ENCODE data around the gene POLK. TPM values are rescaled to one million over a fixed set of nuclear protein-coding genes. Genes with fewer than 3 reads are reported as not detected.
"Not testable (repeated sequence)": the region's sequence is repeated elsewhere in the genome, so short reads cannot be mapped to it uniquely, and the experiment has no call there.

POLK gene
- total and polyA plus RNA-seq, 2 experiments from 2014 or later, result 22.2 to 25.7 TPM

DNA sequence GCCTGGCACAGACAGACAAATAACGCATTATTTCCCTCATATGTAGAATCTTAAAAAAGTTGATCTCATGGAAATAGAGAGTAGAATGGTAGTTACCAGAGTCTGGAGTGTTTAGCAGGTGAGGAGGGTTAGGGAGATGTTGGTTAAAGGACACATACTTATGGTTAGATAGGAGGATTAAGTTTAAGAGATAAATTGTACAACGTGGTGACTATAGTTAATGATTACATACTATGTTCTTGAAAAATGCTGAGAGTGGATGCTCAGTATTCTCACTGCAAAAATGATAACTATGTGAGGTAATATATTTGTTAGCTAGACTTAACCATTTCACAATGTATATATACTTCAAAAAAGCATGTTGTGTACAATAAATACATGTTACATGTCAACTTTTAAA is 38.2 kb upstream of the POLK start:
- H3K36me3 ChIP-seq (ENCODE audit: low read depth), result no peaks in the 10 kb centered on the region; the same call in 1 of the 2 replicates

DNA sequence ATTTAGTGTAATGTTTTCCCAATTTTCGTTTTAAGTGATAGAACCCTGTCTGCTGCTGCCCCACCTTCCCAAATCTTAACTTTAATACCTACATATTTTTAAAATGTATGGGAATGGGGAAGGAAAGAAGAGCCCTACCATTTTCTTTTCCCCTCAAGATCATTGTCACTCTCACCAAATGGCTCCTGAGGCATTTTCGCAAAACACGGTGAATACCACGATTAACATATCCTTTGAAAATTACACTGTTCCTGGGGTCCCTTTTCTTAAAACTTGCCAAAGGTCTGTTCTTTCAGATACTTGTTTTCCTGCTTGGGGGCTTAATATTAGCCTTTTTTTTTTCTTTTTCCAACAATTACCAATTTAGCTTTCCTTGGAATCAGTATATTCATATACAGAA is 36.3 kb upstream of the POLK start:
- Histone ChIP-seq H3K9me3 (ENCODE audit: low read depth) (no peaks in the 10 kb centered on the region), H3K36me3 (ENCODE audit: low read depth) (no peaks in the 10 kb centered on the region; the same call in 1 of the 2 replicates), H3K4me3 (no peak overlapping the region), H3K79me2 (ENCODE audit: insufficient read depth) (peaks cover 96% of the 10 kb centered on the region), H4K20me1 (ENCODE audit: insufficient read depth) (peaks cover 11% of the 10 kb centered on the region; the same call in 1 of the 2 replicates), H2AFZ (no peak overlapping the region), H3K9ac (no peak overlapping the region), H3K9me2 (ENCODE audit: insufficient read depth) (no peaks in the 10 kb centered on the region), H3K27me3 (replicated peaks; ENCODE audit: insufficient read depth) (no peaks in the 10 kb centered on the region), H3K27ac (no peak overlapping the region), H3K4me1 (ENCODE audit: insufficient read depth) (no peaks in the 10 kb centered on the region), H3K4me2 (ENCODE audit: unreplicated experiment) (no peak overlapping the region), H3F3A (ENCODE audit: insufficient read depth) (no peaks in the 10 kb centered on the region)
- in situ Hi-C loops (cut with MboI), result no loop called here
- TF ChIP-seq EZH2phosphoT487 (IDR thresholded peaks at IDR 0.05; ENCODE audit: insufficient read depth, low read depth) (no peak), EZH2 (IDR thresholded peaks at IDR 0.05; ENCODE audit: insufficient read depth, poor library complexity, severe bottlenecking) (no peak)
- WGBS, 2 experiments (ENCODE audit: low coverage in 1 of 2, low lambda C conversion rate in 2 of 2, missing lambda C conversion rate in 2 of 2), result 72 to 74% methylated on average over 4 of the region's 4 CpGs
- no peak for DNase-seq

More for the DNA sequence above, 38.2 kb upstream of the POLK start:
- H3K9me3 ChIP-seq (ENCODE audit: low read depth), result no peaks in the 10 kb centered on the region
- no peak for DNase-seq
- H3F3A ChIP-seq (ENCODE audit: insufficient read depth), result no peaks in the 10 kb centered on the region
- no peaks in the 10 kb centered on the region for H3K4me1 ChIP-seq (ENCODE audit: insufficient read depth)
- TF ChIP-seq EZH2 (IDR thresholded peaks at IDR 0.05; ENCODE audit: insufficient read depth, poor library complexity, severe bottlenecking) (no peak), EZH2phosphoT487 (IDR thresholded peaks at IDR 0.05; ENCODE audit: insufficient read depth, low read depth) (no peak)
- peaks cover 6% of the 10 kb centered on the region; the same call in 1 of the 2 replicates for H4K20me1 ChIP-seq (ENCODE audit: insufficient read depth)
- in situ Hi-C loops (cut with MboI), result no loop called here
- H3K9me2 ChIP-seq (ENCODE audit: insufficient read depth), result no peaks in the 10 kb centered on the region
- no peak overlapping the region for H2AFZ ChIP-seq
- no peak overlapping the region for H3K4me2 ChIP-seq (ENCODE audit: unreplicated experiment)
- H3K4me3 ChIP-seq, result no peak overlapping the region
- no peak overlapping the region for H3K9ac ChIP-seq
- H3K27me3 ChIP-seq (replicated peaks; ENCODE audit: insufficient read depth), result no peaks in the 10 kb centered on the region
- peaks cover 97% of the 10 kb centered on the region for H3K79me2 ChIP-seq (ENCODE audit: insufficient read depth)
- no peak overlapping the region for H3K27ac ChIP-seq
- 95 to 98% methylated on average over 2 of the region's 2 CpGs for WGBS, 2 experiments (ENCODE audit: low coverage in 1 of 2, low lambda C conversion rate in 2 of 2, missing lambda C conversion rate in 2 of 2)

DNA sequence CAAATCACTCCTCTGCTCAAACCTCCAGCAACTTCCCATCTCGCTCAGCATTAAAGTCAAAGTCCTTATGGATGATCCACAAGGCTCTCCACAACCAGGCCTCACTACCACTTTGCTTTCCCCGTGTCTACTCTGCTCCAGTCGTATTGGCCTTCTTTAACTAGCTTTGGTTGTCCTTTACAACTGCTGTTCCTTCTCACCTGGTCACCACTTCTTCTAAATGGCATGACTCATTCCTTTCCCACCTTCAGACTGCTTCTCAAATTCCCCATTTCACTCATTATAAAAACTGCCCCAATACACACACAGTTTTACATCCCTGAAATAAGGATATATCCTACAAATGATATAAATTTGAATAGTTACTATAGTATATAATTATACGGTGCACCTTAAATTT is 30.7 kb upstream of the POLK start:
- H3K27ac ChIP-seq, result no peak overlapping the region
- no peak overlapping the region for H3K4me3 ChIP-seq
- no peaks in the 10 kb centered on the region for H3K4me1 ChIP-seq (ENCODE audit: insufficient read depth)
- no peaks in the 10 kb centered on the region for H3K9me2 ChIP-seq (ENCODE audit: insufficient read depth)
- H3K79me2 ChIP-seq (ENCODE audit: insufficient read depth), result peaks cover 97% of the 10 kb centered on the region
- no peaks in the 10 kb centered on the region for H3K36me3 ChIP-seq (ENCODE audit: low read depth)
- H2AFZ ChIP-seq, result no peak overlapping the region
- H3K27me3 ChIP-seq (replicated peaks; ENCODE audit: insufficient read depth), result no peaks in the 10 kb centered on the region
- TF ChIP-seq EZH2 (IDR thresholded peaks at IDR 0.05; ENCODE audit: insufficient read depth, poor library complexity, severe bottlenecking) (no peak), EZH2phosphoT487 (IDR thresholded peaks at IDR 0.05; ENCODE audit: insufficient read depth, low read depth) (no peak)
- no peaks in the 10 kb centered on the region for H3K9me3 ChIP-seq (ENCODE audit: low read depth)
- peaks cover 10% of the 10 kb centered on the region; the same call in 1 of the 2 replicates for H4K20me1 ChIP-seq (ENCODE audit: insufficient read depth)
- H3K4me2 ChIP-seq (ENCODE audit: unreplicated experiment), result no peak overlapping the region
- in situ Hi-C loops (cut with MboI), result no loop called here
- DNase-seq, result no peak
- no peak overlapping the region for H3K9ac ChIP-seq
- H3F3A ChIP-seq (ENCODE audit: insufficient read depth), result no peaks in the 10 kb centered on the region
- WGBS, 2 experiments (ENCODE audit: low coverage in 1 of 2, low lambda C conversion rate in 2 of 2, missing lambda C conversion rate in 2 of 2), result 92 to 94% methylated on average over 4 of the region's 4 CpGs

DNA sequence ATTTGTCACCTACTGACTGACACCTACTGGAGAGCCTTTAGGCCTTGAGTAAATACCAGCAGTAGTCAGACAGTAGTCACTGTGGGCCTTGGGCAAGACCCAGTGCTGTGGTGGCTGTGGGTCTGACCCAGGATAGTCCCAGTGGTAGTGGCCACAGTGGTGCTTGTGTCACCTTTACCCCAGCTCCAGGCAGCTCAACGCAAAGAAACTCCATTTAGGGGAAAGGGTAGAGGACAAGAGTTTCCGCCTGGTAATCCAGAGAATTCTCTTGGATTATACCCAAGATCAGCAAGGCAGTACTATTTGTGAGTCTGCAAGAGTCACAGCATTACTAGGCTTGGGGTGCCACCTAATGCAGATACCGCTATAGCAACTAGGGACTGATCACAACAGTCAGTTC is 29.2 kb upstream of the POLK start:
- H3K4me1 ChIP-seq (ENCODE audit: insufficient read depth), result no peaks in the 10 kb centered on the region
- in situ Hi-C loops (cut with MboI), result no loop called here
- DNase-seq, result no peak
- no peak overlapping the region for H3K9ac ChIP-seq
- no peak for TF ChIP-seq EZH2phosphoT487 (IDR thresholded peaks at IDR 0.05; ENCODE audit: insufficient read depth, low read depth)
- no peak for TF ChIP-seq EZH2 (IDR thresholded peaks at IDR 0.05; ENCODE audit: insufficient read depth, poor library complexity, severe bottlenecking)
- H2AFZ ChIP-seq, result no peak overlapping the region
- H3K9me2 ChIP-seq (ENCODE audit: insufficient read depth), result no peaks in the 10 kb centered on the region
- no peaks in the 10 kb centered on the region for H3K36me3 ChIP-seq (ENCODE audit: low read depth)
- peaks cover 3% of the 10 kb centered on the region for H3K9me3 ChIP-seq (ENCODE audit: low read depth)
- no peak overlapping the region for H3K27ac ChIP-seq
- 97 to 100% methylated on average over 3 of the region's 3 CpGs for WGBS, 2 experiments (ENCODE audit: low coverage in 1 of 2, low lambda C conversion rate in 2 of 2, missing lambda C conversion rate in 2 of 2)
- H4K20me1 ChIP-seq (ENCODE audit: insufficient read depth), result peaks cover 10% of the 10 kb centered on the region; the same call in 1 of the 2 replicates
- no peaks in the 10 kb centered on the region for H3F3A ChIP-seq (ENCODE audit: insufficient read depth)
- H3K79me2 ChIP-seq (ENCODE audit: insufficient read depth), result peaks cover 98% of the 10 kb centered on the region
- no peak overlapping the region for H3K4me2 ChIP-seq (ENCODE audit: unreplicated experiment)
- H3K4me3 ChIP-seq, result no peak overlapping the region
- no peaks in the 10 kb centered on the region for H3K27me3 ChIP-seq (replicated peaks; ENCODE audit: insufficient read depth)

DNA sequence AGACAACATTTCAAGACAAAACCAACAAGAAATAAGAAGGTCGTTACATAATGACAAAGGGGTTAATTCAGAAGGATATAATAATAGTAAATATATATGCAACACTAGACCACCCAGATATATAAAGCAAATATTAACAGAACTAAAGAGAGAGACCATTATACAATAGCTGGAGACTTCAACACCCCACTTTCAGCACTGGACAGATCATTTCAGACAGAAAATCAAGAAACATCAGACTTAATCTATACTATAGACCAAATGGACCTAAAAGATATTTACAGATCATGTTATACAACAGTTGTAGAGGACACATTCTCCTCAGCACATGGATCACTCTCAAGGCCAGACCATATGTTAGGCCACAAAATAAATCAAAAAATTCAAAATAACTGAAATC is 27.1 kb upstream of the POLK start:
- no peaks in the 10 kb centered on the region for H3K4me1 ChIP-seq (ENCODE audit: insufficient read depth)

DNA sequence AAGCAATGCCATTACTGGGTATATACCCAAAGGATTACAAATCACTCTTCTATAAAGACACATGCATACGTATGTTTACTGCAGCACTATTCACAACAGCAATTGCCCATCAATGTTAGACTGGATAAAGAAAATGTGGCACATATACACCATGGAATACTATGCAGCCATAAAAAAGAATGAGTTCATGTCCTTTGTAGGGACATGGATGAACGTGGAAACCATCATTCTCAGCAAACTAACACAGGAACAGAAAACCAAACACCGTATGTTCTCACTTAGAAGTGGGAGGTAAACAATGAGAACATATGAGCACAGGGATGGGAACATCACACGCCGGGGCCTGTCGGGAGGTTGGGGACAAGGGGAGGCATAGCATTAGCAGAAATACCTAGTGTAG is 21.8 kb upstream of the POLK start:
- H3K9me2 ChIP-seq (ENCODE audit: insufficient read depth); H3K9me3 ChIP-seq (ENCODE audit: low read depth); H3K27ac ChIP-seq; H3F3A ChIP-seq (ENCODE audit: insufficient read depth); H4K20me1 ChIP-seq (ENCODE audit: insufficient read depth); in situ Hi-C loops (cut with MboI); H3K36me3 ChIP-seq (ENCODE audit: low read depth); H2AFZ ChIP-seq; DNase-seq; H3K4me1 ChIP-seq (ENCODE audit: insufficient read depth); H3K27me3 ChIP-seq (replicated peaks; ENCODE audit: insufficient read depth); H3K9ac ChIP-seq; H3K4me3 ChIP-seq; H3K4me2 ChIP-seq (ENCODE audit: unreplicated experiment): not testable (repeated sequence)
- peaks cover 82% of the 10 kb centered on the region for H3K79me2 ChIP-seq (ENCODE audit: insufficient read depth)
- WGBS, 2 experiments (ENCODE audit: low coverage in 1 of 2, low lambda C conversion rate in 2 of 2, missing lambda C conversion rate in 2 of 2), result 97 to 98% methylated on average over 6 of the region's 6 CpGs

More for the DNA sequence above, 27.1 kb upstream of the POLK start:
- Histone ChIP-seq H3K9me2 (ENCODE audit: insufficient read depth) (no peaks in the 10 kb centered on the region), H3F3A (ENCODE audit: insufficient read depth) (no peaks in the 10 kb centered on the region), H3K79me2 (ENCODE audit: insufficient read depth) (peaks cover 100% of the 10 kb centered on the region), H3K4me3 (no peak overlapping the region), H3K36me3 (ENCODE audit: low read depth) (no peaks in the 10 kb centered on the region), H4K20me1 (ENCODE audit: insufficient read depth) (peaks cover 6% of the 10 kb centered on the region; the same call in 1 of the 2 replicates), H3K4me2 (ENCODE audit: unreplicated experiment) (no peak overlapping the region), H3K27ac (no peak overlapping the region), H3K27me3 (replicated peaks; ENCODE audit: insufficient read depth) (no peaks in the 10 kb centered on the region), H3K9ac (no peak overlapping the region), H3K9me3 (ENCODE audit: low read depth) (peaks cover 3% of the 10 kb centered on the region), H2AFZ (no peak overlapping the region)
- TF ChIP-seq EZH2phosphoT487 (IDR thresholded peaks at IDR 0.05; ENCODE audit: insufficient read depth, low read depth) (no peak), EZH2 (IDR thresholded peaks at IDR 0.05; ENCODE audit: insufficient read depth, poor library complexity, severe bottlenecking) (no peak)
- 87 to 91% methylated on average over 1 of the region's 1 CpG for WGBS, 2 experiments (ENCODE audit: low coverage in 1 of 2, low lambda C conversion rate in 2 of 2, missing lambda C conversion rate in 2 of 2)
- DNase-seq, result no peak
- in situ Hi-C loops (cut with MboI), result no loop called here
